Hepatocyte (in vitro differentiated cells): Measurements from ENCODE around the gene ATP8B3.

ENCODE experiments used
- EZH2 ChIP-seq: fragments of 200-600 bp; sonication (generic); IDR thresholded peaks from 2 replicates; pipeline ENCODE4 v1.6.1; 2016; ENCODE audit warnings: antibody characterized with exemption, mild to moderate bottlenecking, borderline replicate concordance
- EZH2phosphoT487 ChIP-seq: fragments of 200-600 bp; sonication (generic); IDR thresholded peaks from one replicate; pipeline ENCODE4 v1.6.1; 2018; ENCODE audit warnings: antibody characterized with exemption, mild to moderate bottlenecking, low read depth, moderate library complexity; ENCODE audit not compliant: unreplicated experiment, severe bottlenecking
- TF ChIP-seq, protein P1 (sequence below): fragments of 200-600 bp; sonication (generic); IDR thresholded peaks from 2 replicates; pipeline ENCODE4 v1.5.1; 2016; ENCODE audit warnings: antibody characterized with exemption, mild to moderate bottlenecking; ENCODE audit not compliant: poor library complexity

DNA sequence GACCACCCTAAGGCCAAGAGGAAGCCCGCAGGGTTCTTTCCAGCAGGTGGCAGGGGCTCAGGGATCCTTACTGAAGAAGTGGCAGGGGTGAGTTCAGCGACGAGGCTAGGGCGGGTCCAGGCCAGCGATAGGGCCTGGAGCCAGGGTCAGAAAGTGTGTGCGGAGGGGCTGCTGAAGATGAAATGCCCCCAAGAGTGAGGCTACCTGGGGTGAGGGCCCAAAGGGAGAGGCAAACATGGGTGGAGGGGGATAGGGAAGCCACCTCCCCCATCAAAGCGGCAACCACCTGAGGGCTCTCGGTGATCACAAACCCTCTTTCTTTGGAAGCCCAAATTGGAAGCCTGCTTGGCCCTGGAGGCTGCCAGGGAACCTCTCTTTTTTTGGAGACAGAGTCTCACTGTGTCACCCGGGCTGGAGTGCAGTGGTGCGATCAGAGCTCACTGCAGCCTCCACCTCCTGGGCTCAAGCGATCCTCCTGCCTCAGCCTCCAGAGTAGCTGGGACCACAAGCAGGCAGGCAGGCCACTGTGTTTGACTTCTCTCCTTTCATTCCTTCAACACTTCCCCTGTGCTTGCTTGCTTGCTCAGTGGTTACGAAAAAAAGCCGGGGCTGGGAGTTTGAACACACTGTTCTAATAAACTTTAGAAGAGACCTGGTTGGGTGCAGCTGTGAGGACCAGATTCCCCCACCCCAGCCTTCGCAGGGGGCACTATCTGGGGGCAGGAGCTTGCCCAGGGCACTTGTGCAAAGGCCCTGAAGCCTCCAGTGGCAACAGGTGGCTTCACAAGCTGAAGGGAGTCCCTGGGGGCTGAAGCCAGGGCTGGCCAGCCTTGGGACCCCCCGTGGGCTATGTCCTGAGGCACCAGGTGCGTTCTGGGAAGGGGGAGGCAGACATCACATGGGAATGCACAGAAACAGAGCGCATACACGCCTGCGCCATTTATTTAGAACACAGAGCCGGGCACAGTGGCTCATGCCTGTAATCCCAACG lies 1.4 kb upstream of the ATP8B3 start:
- TF ChIP-seq, protein P1, sequence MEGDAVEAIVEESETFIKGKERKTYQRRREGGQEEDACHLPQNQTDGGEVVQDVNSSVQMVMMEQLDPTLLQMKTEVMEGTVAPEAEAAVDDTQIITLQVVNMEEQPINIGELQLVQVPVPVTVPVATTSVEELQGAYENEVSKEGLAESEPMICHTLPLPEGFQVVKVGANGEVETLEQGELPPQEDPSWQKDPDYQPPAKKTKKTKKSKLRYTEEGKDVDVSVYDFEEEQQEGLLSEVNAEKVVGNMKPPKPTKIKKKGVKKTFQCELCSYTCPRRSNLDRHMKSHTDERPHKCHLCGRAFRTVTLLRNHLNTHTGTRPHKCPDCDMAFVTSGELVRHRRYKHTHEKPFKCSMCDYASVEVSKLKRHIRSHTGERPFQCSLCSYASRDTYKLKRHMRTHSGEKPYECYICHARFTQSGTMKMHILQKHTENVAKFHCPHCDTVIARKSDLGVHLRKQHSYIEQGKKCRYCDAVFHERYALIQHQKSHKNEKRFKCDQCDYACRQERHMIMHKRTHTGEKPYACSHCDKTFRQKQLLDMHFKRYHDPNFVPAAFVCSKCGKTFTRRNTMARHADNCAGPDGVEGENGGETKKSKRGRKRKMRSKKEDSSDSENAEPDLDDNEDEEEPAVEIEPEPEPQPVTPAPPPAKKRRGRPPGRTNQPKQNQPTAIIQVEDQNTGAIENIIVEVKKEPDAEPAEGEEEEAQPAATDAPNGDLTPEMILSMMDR = no peak
- no peak for TF ChIP-seq EZH2phosphoT487
- TF ChIP-seq EZH2 = no peak
